Inflammatory macrophage treated with lipopolysaccharide for 4 hours (primary cell): Measurements from ENCODE around the gene SLX9.
"Not testable (repeated sequence)": the region's sequence is repeated elsewhere in the genome, so short reads cannot be mapped to it uniquely, and the experiment has no call there.

ENCODE experiments used
- DNase-seq: peaks from one replicate; pipeline ENCODE4 v3.0.0-alpha.2; 2020

SLX9 gene

DNA sequence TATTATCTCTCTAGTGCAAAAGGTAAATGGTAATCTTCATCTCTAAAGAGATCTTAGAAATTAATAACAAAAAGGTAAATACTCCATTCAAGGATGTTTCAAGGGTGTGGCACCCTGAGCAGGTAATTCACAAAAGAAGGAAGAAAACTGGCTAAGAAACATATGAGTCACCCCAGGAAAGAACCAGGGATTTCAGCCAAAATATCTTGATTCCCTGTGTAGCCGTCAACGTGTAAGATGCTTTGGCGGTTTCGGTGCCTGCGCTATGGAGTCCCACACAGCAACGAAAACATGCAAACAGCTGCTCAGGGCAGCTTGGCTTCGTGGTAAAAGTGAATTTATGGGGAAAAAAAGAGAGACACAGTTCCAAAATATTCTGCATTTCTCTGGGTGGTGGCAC lies 22.9 kb upstream of the SLX9 start:
- no peak for DNase-seq

DNA sequence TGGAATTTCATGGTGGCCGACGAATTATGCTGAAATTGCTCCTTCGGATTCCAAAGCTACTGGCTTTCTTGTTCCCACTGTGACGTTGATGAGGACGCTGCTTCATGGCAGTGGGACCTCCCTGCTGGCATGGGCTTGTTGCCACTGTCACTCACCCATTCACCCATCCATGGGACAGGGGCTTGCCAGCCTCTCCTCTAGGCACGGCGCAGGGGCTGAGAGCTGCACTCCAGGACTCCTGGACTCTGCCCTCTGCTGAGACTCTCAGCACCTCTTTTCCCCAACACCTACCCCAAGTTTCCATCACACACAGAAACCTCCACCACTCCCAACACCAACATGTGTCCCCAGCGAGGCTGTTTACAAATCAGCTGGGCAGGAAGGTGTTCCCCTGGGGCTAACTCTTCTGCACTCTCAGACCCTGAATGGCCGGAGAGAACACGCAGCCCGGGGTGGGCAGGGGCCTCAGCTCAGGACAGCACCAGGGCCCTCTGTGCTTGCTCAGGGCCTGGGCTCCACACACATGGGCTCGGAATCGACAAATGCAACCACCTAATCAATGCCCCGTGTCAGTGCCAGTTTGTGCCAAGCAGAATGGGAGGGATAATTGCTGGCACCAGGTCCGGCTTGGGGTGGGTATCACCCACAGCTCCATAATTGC lies 22.3 kb upstream of the SLX9 start:
- DNase-seq: no peak

DNA sequence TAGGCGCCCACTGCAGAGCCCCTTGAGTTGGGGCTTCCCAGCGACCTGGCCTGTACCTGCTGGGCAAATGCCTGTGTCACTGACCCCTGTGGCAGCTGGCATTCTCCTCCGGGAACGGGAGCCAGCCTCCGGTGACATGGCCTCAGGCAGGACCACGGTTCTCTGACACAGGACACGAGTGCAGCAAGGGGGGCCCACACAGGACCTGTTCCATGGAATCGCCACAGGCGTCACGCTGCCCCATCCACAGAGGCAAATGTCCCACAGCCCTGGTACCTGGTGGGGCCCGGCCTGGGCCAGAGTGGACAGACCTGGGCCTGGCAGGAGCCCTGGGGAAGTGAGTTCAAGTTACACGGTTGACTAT lies 21.7 kb upstream of the SLX9 start:
- DNase-seq: no peak

DNA sequence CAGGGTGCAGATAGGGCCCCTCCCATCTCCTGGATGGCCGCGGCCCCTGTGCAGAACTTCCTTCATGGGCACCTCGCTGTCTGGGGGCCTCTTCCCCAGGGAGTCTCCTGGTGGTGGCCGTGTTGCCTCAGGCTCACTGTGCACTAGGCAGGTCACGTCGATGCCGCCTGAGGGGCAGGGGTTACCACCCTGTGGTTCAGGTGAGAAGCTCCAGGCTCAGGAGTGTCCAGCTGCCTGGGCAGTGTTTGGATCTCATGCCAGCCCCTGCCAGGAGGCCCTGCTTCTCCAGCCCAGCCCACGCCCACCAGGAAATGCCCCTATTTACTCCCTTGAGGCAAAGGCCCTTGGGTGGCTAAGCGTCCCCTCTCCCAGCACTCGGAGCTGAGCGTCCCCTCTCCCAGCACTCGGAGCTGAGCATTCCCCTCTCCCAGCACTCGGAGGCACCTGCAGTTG lies 21.2 kb upstream of the SLX9 start:
- no peak for DNase-seq

DNA sequence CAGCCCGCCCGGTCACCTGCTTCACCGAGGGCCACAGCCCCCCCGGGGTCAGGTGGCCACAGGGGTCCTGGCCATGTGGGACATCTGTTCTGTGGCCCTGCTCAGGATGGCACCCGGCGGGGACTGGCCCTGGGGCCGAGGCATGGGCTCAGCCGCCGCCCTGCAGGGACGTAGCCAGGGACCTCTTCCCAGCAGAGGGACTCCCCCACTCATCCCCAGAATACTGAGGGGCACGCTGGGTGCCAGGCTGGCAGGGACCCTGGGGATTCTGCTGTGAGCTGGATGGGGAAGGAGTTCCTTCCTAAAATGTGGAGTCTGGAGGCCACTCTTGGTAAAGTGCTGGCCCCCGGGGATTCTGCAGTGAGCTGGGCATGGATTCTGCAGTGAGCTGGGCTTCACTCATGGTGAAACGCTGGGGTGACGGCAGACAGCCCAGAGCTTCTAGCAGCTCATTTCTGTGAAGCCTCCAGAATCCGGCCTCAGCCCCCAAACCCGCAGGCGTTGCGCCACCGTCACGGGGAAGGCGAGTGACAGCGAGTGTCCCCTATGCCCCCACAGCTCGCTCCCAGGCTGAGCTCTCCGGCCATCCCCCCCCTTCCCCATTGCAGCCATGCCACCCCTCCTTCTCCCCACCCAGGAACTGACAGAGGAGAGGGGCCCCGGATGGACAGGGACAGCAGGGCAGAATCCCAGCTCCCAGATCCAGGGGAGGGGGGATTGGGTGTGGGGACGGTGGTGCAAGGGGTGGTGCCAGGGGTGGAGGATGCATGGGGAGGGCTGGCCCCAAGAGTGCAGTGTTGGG lies 20.5 kb upstream of the SLX9 start:
- DNase-seq: peak; percentile 56

DNA sequence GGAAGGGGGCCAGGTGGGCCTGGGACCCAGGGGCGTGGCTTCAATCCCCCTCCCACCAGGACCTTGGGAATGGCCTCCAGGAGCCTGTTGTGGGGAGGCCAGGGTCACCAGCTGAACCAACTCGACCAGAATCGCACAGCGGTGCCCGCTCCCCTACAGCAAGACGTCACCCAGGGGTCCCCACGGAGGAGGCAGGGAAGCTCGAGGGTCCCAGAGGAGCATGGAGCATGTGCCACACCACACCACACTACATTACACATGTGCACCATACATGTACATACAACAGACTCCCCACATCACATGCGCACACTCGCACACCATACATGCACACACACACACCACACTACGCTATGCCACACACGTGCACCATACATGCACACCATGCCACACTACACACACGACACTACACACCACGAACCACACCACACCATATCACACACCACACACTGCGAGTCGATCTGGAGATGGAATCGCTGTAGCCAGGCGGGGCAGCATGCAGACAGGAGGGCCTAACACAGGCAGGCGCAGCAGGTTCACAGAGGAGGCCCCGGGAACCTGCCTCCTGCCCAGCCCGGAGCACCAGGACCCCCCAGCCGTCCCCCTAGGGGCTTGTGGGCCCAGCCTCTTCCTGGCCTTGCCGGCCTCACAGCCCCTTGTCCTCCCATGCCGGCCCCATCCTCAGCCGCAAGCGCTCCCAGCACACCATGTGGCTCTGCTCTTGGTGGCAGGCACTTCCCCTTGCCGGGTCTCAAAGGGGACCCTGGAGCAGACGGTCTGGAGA lies 19.7 kb upstream of the SLX9 start:
- no peak for DNase-seq

DNA sequence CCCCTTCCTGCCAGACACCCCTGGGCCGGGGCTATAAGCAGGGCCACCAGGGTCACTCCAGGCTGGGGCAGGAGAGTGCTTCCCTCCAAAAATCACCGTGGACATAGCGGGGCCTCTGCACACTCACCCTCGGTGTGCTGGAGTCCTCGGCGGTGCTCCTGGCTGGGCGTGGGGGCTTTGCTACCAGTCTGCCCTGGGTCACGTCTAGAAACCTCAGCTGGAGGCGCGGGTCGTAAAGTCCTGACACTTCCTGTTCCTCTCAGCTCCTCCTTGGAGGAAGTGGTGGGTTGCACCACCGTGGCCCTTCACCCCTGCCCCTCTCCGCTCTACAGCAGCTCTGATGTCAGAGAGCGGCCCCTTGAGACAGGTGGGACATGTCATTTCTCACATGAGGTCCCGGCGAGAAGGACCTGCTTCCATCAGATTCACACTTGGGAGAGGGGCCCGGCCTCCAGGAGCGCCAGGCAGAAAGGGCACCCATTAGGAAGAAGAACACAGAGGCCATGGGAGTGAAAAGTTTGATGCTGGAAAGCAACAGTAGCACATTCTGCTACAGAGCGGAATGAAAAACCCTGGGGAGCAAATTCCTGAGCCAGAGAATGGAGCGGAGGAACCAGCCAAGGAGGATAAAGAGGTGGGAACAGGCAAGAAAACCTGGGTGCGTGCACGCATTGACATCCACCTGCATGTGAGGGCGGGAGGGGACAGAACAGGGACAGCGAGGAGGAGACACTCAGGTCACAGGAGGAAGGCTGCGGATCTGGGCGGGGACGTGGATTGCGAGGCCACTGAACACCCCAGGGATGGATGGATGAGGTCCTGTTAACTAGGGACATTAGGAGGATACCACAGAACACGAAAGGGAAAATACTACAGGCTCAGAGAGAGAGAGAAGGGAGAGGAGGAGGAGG lies 18.9 kb upstream of the SLX9 start, which contains the start of gene ITGB2:
ITGB2 (minus strand) TSS at position 206 of the 911 bp plus-strand sequence. CDS start 10,117 bp downstream, outside the sequence.
- peak; percentile 83 for DNase-seq

DNA sequence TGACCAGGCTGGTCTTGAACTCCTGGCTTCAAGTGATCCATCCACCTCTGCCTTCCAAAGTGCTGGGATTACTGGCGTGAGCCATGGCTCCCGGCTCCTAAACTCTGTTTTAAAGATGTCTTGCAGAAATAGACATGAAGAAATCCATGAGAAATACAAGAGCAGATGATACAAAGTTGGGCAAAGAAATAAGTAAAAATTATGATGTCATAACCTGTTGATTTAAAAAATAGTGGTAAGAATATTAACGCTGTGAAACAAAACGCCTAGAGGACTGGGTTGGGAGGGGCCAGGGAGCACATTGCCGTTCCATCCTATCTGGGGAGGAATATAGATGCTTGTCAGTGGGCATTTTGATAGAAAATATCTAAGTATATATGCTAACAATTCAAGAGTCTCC lies 17.9 kb upstream of the SLX9 start:
- no peak for DNase-seq

DNA sequence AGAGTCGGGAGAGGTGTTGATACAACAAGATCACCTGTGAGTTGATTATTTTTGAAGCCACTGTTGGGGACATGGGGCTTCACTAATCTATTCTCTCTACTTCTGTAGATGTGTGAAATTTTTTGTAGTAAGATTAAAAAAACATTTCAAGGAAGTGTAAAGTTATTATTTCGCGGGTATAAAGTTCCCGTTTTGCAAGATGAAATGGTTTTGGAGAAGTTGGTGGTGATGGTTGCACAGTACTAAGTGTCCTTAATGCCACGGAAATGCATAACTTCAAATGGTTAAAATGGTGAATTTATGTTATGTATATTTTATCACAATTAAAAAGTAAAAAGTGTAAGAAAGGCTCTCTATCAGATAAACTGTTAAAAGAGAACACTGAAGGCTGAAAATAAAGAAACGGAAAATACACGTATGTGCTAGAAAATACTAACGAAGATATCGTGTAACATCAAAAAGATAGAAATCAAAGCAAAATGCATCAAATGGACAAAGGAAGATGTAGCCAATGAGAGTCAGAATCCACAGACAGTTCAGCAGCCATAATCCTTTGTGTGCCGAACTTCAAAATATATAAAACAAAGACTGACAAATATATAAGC lies 16.2 kb upstream of the SLX9 start:
- DNase-seq: peak; percentile 74

DNA sequence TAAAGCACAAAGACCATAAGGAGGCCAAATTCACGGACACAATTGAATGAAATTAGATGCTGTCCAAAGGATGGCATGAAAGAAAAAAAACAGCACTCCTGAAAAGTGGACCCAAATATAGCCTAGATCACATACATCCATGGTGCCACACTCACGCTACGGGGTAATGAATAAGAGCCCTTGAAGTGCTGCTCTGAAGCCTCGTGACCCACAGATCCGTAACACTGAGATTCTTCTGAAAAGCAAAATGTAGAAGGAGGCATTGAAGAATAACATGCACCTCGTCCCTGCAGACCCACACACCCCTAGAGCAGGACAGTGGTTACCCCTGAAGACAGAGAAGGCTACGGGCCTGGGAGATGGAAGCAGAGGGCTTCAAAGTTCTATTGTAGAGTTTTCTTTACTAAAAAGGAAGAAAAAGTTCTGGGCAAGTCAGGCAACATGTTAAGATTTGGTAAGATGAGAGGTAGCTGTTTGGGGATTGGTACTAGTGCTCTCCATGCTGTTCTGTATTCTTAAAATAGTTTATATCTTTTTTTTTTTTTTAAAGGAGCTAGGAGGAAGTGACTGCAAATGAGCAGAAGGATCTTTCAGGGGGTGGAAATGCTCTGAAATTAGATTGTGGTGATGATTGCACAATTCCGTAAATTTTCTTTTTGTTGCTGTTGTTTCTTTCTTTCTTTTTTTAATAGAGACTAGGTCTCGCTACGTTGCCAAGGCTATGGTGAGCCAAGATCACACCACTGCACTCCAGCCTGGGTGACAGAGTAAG lies 15.0 kb upstream of the SLX9 start:
- peak; percentile 92 for DNase-seq

DNA sequence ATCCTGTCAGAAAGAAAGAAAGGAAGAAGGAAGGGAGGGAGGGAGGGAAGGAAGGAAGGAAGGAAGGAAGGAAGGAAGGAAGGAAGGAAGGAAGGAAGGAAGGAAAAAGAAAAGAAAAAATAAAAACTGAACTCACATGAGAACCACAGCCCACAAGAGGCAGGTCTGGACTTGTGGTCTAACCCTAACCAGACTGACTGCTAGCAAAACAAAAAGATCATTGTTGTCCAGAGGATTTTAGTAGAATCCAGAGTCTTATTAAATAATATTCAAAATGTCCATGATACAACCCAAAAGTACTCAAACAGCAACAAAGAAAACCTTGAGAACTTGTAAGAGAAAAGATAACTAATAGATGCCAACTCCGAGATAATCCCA lies 14.5 kb upstream of the SLX9 start:
- no peak for DNase-seq

DNA sequence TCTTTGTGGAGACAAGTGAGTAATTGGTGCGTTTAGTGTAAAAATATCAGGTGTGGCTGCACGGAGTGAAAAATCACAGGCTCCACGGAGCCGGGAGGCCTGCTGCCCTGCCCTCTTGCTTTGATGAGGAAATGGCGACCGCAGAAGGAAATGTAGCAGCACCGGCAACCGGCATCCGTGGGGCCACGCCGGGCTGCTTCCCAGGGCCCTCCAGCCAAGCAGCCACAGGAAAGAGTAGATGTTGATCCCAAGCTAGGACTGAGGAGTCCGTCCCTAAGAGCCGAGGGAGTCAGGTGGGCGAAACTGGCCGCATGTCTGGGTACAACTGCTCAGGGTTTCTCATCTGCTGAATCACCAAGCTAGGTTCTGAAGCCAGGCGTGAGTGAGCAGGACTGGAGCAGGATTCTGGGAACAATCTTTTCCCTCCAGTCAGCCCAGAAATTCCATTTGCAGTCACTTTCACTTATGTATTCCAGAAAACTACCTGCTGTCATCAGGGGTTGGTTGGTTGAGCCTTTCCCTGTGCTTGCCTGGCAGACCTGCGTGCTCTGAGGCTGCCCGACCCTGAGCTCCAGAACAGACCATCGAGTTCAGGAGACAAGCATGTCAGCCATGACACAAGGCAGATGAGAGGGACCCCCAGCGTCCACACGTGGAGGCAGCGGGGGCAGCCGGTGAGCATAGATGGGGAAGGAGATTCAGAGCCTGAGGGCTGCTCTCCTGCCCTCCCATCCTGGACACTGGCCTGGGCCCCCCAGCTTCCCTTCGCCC lies 13.3 kb upstream of the SLX9 start:
- DNase-seq: no peak

DNA sequence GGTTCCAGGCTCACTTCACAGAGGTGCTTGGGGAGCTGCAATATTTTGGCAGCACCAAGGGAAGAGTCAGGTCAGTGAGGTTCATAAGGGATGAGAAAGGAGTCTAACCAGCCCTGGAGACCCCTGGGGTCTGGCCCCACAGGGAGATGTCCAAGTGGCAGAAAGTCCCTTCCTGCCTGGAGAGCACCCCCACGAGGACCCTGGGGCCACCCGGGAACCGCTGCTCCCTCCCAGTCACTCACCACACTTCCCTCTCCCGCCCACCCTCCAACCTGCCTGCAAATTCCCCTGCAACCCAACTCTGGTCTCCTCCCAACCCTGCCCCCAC lies 12.6 kb upstream of the SLX9 start:
- DNase-seq: no peak

DNA sequence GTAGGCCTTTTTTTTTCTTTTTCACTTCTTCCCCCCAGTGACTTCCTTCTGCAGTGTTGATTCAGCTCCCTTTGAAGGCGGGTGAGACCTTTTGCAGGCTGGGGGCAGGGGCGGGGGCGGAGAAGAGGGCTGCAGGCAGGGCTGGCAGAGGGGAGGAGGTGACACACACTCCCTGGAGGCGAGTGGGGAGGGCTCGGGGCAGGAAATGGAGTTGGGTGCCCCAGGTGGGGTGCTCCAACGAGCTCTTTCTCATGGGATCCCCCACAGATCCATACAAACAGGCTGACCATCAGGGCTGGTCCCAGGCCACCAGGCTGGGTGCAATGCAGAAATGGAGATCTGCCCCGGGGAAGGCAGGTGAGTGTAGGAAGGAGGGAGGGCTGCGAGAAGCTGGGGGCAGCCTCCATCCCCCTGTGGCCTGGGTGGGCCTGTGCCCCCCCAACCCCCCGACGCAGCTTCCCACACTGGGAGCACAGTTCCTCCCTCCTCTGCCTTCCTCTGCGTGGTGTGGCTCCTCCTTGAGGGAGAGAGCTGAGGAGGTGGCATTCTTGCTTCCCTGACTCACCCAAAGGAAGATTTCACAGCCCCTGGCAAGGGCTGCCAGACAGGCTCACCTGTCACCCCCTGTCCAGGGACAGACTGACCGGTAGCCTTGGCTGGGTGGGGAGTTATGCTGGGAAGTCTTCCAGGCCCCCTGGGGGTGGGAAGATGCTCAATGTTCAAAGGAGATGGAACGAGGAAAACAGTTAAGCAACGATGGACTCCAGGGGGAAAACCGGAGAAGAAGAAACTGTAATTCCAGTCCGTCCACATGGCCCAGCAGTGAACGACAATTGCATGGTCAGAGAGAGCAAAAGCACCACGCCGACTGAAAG lies 12.0 kb upstream of the SLX9 start:
- peak; percentile 79 for DNase-seq

DNA sequence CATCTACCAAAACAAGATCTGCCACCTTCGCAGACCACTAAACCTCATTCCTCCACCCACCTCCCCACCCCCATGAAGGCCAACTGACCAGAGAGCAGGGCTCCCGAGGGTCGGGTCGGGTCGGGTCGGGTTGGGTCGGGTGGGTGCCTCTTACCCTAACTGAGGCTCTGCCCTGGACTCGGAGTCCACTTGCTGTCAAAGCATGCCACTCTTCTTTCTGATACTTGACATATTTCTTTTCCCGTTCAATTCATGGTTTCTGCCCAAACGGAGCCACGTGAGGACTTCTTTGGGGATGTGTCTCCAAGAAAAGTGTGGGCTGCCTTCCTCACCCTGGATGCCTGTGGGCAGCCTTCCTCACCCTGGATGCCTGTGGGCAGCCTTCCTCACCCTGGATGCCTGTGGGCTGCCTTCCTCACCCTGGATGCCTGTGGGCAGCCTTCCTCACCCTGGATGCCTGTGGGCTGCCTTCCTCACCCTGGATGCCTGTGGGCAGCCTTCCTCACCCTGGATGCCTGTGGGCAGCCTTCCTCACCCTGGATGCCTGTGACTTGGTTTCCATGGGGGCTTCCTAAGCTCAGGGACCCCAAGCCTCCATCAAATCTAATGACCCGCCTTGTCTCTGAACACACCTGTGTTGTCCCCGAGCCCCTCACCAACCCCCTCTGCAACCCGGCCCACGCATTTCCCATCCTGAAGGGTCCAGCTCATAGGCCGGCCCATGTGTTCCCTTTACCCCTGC lies 11.2 kb upstream of the SLX9 start:
- DNase-seq: not testable (repeated sequence)

DNA sequence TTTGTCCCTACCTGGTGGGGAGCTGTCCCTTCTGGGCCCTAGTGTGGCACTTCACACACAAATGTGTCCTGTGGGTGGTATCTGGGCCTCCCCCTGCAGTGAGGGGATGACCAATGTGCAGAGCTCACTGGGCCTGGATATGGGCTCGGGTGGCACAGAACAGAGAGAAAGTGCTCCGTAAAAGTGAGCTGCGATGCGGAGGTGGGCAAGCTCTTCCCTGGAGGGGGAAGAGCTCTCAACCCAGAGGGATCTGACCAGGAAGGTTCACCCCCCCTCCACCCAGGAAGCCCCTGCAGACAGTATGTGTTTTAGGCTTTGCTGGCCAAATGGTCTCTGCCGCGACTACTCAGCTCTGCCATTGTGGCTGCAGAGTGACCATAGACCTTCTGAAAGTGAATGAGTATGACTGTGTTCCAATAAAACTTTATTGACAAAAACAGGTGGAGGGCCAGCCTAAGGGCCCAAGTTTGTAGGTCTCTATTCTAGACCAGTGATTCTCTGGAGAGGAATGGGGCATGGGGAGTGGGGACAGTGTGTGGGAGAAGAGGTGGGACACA lies 10.5 kb upstream of the SLX9 start:
- DNase-seq: no peak

DNA sequence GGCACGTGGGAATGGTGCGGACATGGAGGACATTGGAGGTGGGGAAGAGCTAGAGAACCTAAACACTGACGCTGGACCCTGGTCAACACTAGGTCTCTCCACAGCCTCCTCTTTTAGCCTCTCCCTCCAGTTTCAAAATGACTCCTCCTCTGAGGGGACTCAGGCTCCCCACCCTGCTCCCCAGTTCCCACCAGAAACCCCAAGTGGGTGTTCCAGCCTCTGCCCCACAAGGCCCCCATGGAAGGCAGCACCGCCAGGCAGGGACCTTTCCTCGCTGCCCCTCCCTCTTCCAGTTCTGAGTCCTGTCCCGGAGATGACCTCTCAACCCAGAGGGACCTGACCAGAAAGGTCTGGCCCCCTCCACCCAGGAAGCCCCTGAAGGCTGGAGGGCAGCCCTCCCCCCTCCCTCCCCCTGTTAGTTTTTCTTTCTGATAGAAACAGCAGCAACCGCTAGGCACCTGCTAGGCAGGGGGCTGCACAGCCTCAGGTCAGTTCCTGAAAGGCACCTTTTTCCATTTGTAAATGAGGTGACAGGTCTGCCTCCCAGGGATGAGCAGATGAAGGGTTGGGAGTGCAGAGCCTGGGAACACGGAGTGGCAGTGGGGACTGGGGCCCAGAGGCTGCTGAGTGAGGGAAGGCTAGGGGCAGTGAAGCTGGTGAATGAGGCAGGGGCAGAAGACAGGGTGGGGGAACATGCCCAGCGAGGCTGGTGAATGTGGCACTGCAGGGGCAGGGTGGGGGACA lies 9.9 kb upstream of the SLX9 start:
- DNase-seq: no peak

DNA sequence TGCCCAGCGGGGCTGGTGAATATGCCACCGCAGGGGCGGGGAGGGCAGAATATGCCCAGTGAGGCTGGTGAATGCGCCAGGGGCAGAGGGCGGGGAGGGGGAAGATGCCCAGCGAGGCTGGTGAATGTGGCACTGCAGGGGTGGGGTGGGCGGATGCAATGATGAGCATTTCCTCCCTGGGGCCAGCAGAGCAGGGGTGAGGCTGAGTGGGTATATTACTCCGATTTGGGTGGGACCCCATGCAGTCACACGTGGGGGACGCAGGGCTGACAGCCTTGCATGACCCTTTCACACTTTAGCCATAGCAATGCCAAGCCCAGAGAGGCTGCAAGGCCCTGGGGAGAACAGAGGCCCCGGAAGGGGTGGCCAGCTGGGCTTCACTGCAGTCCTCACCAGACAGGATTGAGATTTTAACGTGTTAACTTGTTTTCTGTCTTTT lies 9.3 kb upstream of the SLX9 start:
- DNase-seq: no peak
